ENCODE data around the gene KCNQ4. TPM values are rescaled to one million over a fixed set of nuclear protein-coding genes. Genes with fewer than 3 reads are reported as not detected.

Gene KCNQ4
- total and polyA plus RNA-seq, 2 of the 8 experiments (the other 6 are each of a cell fraction or from before 2014, with no cell fraction given): 2.2 to 3.9 TPM

- H4K8ac ChIP-seq (ENCODE audit: extremely low read depth, insufficient read depth, low read length): no peak overlapping the region
- CTCF ChIA-PET (ENCODE audit: partially characterized antibody): interaction anchor here (0.9 to 26.8 kb wide), 17 partner anchors 9 to 244 kb away, joined by 3 to 917 read pairs (median 3); partner anchors contain the start of gene CITED4
- H3K56ac ChIP-seq (replicated peaks; ENCODE audit: insufficient read length, low read depth, low read length): no peak overlapping the region
- DNase-seq (ENCODE audit: low read depth in 1 of 2, low spot score in 2 of 2): no peak
- H3K27me3 ChIP-seq (replicated peaks in 1 of 4; ENCODE audit: control insufficient read depth in 3 of 4, extremely low read depth in 1 of 4, insufficient read depth in 3 of 4, low read length in 3 of 4): peaks cover 0 to 4% (median 0%) of the 10 kb centered on the region in 4 experiments; a peak in 1 of 7 replicates
- H3K36me3 ChIP-seq (ENCODE audit: control insufficient read depth in 2 of 4, insufficient read depth in 4 of 4, low read length in 3 of 4): no peaks in the 10 kb centered on the region
- no peak overlapping the region for H3K23ac ChIP-seq (ENCODE audit: insufficient read length)
- H3K18ac ChIP-seq (ENCODE audit: extremely low read depth, low read length): no peak overlapping the region
- TF ChIP-seq TBP (IDR thresholded peaks at IDR 0.05; ENCODE audit: low read depth, low read length) (no peak), YY1 (IDR thresholded peaks at IDR 0.05; ENCODE audit: low read depth, low read length) (no peak), PHF8 (conservative IDR thresholded peaks at IDR 0.05; ENCODE audit: low read depth, low read length) (no peak), CBX5 (IDR thresholded peaks at IDR 0.05; ENCODE audit: low read depth, low read length) (no peak), SP1 (IDR thresholded peaks at IDR 0.05; ENCODE audit: low read depth, low read length) (no peak), POLR2A (IDR thresholded peaks at IDR 0.05; ENCODE audit: control extremely low read depth in 1 of 2, low read depth in 2 of 2, low read length in 2 of 2) (no peak), CEBPB (IDR thresholded peaks at IDR 0.05; ENCODE audit: low read depth, low read length) (no peak), KDM5A (IDR thresholded peaks at IDR 0.05; ENCODE audit: low read length) (no peak), CBX8 (IDR thresholded peaks at IDR 0.05; ENCODE audit: borderline replicate concordance, low read depth, low read length) (no peak), ATF2 (IDR thresholded peaks at IDR 0.05; ENCODE audit: low read length) (no peak), EP300 (IDR thresholded peaks at IDR 0.05; ENCODE audit: borderline replicate concordance in 1 of 2, low read depth in 2 of 2, low read length in 2 of 2) (no peak), SRF (IDR thresholded peaks at IDR 0.05; ENCODE audit: low read depth, low read length) (no peak), JUN (IDR thresholded peaks at IDR 0.05; ENCODE audit: low read depth, low read length) (no peak)
- H2BK5ac ChIP-seq (ENCODE audit: low read depth, low read length): no peak overlapping the region
- no peak overlapping the region for H2AK5ac ChIP-seq (ENCODE audit: low read depth, low read length)
- POLR2A ChIA-PET (ENCODE audit: partially characterized antibody): interaction anchor here (0.8 to 1.4 kb wide), 2 partner anchors 8 to 126 kb away, joined by 4 read pairs; partner anchors contain the start of genes CITED4 and CTPS1
- no peak overlapping the region for H4K5ac ChIP-seq (ENCODE audit: insufficient read length, low read depth, low read length)
- H2BK120ac ChIP-seq (replicated peaks; ENCODE audit: low read depth, low read length): no peak overlapping the region
- no peak overlapping the region for H3K4ac ChIP-seq (replicated peaks; ENCODE audit: insufficient read length, low read depth, low read length)
- no peak overlapping the region for H3K9ac ChIP-seq (replicated peaks in 1 of 4; ENCODE audit: extremely low read depth in 1 of 4, low read depth in 3 of 4, low read length in 3 of 4)
- H3K4me3 ChIP-seq (ENCODE audit: extremely low read depth in 1 of 4, insufficient read depth in 2 of 4, low read depth in 3 of 4, low read length in 4 of 4): no peak overlapping the region
- H2AFZ ChIP-seq (ENCODE audit: low read length): no peak overlapping the region
- no peaks in the 10 kb centered on the region; the same call in 1 of the 2 replicates for H3K23me2 ChIP-seq (ENCODE audit: low read depth, low read length)
- no peak overlapping the region for H4K91ac ChIP-seq (replicated peaks; ENCODE audit: insufficient read length, low read length)
- whole genome bisulfite sequencing, 2 experiments (ENCODE audit: extremely low coverage in 1 of 2, insufficient coverage in 1 of 2, insufficient read length in 1 of 2, insufficient replicate concordance in 2 of 2, low coverage in 1 of 2, low lambda C conversion rate in 2 of 2, missing lambda C conversion rate in 1 of 2): 78% methylated on average over 5 of the region's 5 CpGs; no CpG with 5 or more reads in 1 of the 2 experiments
- no peaks in the 10 kb centered on the region for H4K20me1 ChIP-seq (replicated peaks in 1 of 2; ENCODE audit: control insufficient read depth in 1 of 2, insufficient read depth in 2 of 2, low read length in 2 of 2)
- H3K4me2 ChIP-seq (ENCODE audit: insufficient read depth in 1 of 2, low read depth in 2 of 2, low read length in 2 of 2): no peak overlapping the region
- H3K4me1 ChIP-seq (replicated peaks in 1 of 4; ENCODE audit: control insufficient read depth in 3 of 4, insufficient read depth in 4 of 4, low read length in 3 of 4): peaks cover 0 to 3% (median 0%) of the 10 kb centered on the region in 4 experiments; a peak in 2 of 7 replicates
- no peaks in the 10 kb centered on the region for H3K9me3 ChIP-seq (ENCODE audit: insufficient read depth in 2 of 2, low read depth in 1 of 2, low read length in 1 of 2)
- H3K14ac ChIP-seq (ENCODE audit: insufficient read length): no peak overlapping the region
- no peaks in the 10 kb centered on the region for H3K79me2 ChIP-seq (ENCODE audit: control insufficient read depth in 1 of 2, insufficient read depth in 2 of 2, low read length in 2 of 2)
- FAIRE-seq: no peak
- H2BK12ac ChIP-seq (ENCODE audit: low read depth, low read length): no peak overlapping the region
- H2BK20ac ChIP-seq (ENCODE audit: low read length): no peak overlapping the region
- no peaks in the 10 kb centered on the region for H3K79me1 ChIP-seq (ENCODE audit: low read depth, low read length)
- H3K27ac ChIP-seq (ENCODE audit: low read depth, low read length): no peak overlapping the region
- no peak overlapping the region for H2BK15ac ChIP-seq (ENCODE audit: low read length)
Measured at GRCh38 chr1:40853885-40854170, 70.2 kb downstream of the KCNQ4 start.
